NB4 (cell line): Measurements from ENCODE around the gene SEMA3A.

Experiments
- DNase-seq: peaks from one replicate; pipeline ENCODE4 v3.0.0; 2010; ENCODE audit warnings: low read depth
- H3K4me3 ChIP-seq: one replicate; pipeline ENCODE4 v1.5.1; 2011; ENCODE audit warnings: mild to moderate bottlenecking, low read depth, low read length, moderate library complexity
- CTCF ChIP-seq: IDR thresholded peaks from one replicate; pipeline ENCODE4 v1.5.1; 2012; ENCODE audit warnings: low read depth, low read length
- MAX ChIP-seq: IDR thresholded peaks from 2 replicates; pipeline ENCODE4 v1.6.1; 2011; ENCODE audit warnings: low read depth, low read length
- MYC ChIP-seq: IDR thresholded peaks from 2 replicates; pipeline ENCODE4 v1.6.1; 2011; ENCODE audit warnings: low read depth, low read length
- POLR2A ChIP-seq: IDR thresholded peaks from 2 replicates; pipeline ENCODE4 v1.6.1; 2011; ENCODE audit warnings: mild to moderate bottlenecking; ENCODE audit not compliant: insufficient read length; ENCODE audit errors: extremely low read depth

The SEMA3A gene

GRCh38 chr7:84204655-84205054 lies 10.1 kb upstream of the SEMA3A start:
- H3K4me3 ChIP-seq: no peak overlapping the region
- TF ChIP-seq CTCF (no peak), MYC (no peak), MAX (no peak), POLR2A (no peak)
- peak; percentile 6 for DNase-seq

- TF ChIP-seq CTCF (no peak), MAX (no peak), MYC (no peak), POLR2A (no peak)
- no peak overlapping the region for H3K4me3 ChIP-seq
- DNase-seq: no peak
Measured at GRCh38 chr7:84202855-84203254, 8.3 kb upstream of the SEMA3A start.

- TF ChIP-seq CTCF (no peak), POLR2A (no peak), MAX (no peak), MYC (no peak)
- DNase-seq: no peak
- H3K4me3 ChIP-seq: no peak overlapping the region
Measured at GRCh38 chr7:84200859-84201258, 6.3 kb upstream of the SEMA3A start.

- H3K4me3 ChIP-seq: no peak overlapping the region
- no peak for DNase-seq
- TF ChIP-seq POLR2A (no peak), MAX (no peak), CTCF (no peak), MYC (no peak)
Measured at GRCh38 chr7:84199216-84199615, 4.6 kb upstream of the SEMA3A start.

- H3K4me3 ChIP-seq: no peak overlapping the region
- no peak for DNase-seq
- TF ChIP-seq MAX: no peak
- TF ChIP-seq MYC: no peak
- TF ChIP-seq POLR2A: no peak
- TF ChIP-seq CTCF: no peak
Measured at GRCh38 chr7:84196084-84196503, 1.5 kb upstream of the SEMA3A start.
